DMS79 treated with DMSO at 0.1 percent for 48 hours (cell line): Measurements from ENCODE around the gene RNF31.

Experiments used
- DNase-seq: peaks from one replicate; lab custom pipeline; 2025; lab: John Stamatoyannopoulos, UW

RNF31 gene

DNA sequence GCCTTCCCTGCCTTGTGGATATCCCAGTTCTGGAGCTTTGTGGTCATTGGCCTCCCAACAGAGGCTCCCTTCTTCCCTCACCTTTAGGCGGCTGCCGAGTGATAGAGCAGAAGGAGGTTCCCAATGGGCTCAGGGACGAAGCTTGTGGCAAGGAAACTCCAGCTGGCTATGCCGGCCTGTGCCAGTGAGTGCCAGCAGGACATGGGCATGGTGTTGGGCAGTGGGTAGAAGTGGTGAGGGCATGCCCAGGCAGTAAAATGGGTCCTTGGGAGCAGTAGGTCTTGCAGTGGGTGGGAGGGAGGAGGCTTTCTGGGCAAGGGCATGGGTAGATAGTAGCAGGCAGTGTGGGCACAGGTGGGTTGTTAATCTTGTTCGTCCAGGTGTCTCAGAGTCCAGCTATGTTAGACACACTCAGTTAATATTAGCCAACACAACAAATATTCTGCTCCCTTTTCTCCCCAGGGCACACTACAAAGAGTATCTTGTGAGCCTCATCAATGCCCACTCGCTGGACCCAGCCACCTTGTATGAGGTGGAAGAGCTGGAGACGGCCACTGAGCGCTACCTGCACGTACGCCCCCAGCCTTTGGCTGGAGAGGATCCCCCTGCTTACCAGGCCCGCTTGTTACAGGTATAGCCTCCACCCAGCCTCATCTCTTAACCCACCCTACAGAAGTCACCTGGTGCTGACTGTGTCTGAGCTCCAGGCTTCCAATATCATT lies 12.6 kb downstream of the RNF31 start:
- DNase-seq: no peak

DNA sequence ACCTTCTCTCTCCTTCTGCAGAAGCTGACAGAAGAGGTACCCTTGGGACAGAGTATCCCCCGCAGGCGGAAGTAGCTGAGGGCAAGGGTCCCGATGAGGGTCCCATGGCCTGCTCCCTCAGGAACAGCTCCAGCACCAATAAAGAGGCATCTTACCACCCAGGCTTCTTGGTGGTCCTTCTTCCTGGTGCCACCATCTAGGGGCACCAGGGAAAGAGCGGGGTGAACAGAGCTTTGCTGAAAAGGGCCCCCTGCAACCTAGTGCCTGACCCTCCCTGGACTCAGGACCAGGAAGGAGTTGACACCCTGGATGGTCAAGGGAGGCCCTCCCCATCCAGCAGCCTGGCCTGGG lies 13.2 kb downstream of the RNF31 start:
- DNase-seq: no peak

DNA sequence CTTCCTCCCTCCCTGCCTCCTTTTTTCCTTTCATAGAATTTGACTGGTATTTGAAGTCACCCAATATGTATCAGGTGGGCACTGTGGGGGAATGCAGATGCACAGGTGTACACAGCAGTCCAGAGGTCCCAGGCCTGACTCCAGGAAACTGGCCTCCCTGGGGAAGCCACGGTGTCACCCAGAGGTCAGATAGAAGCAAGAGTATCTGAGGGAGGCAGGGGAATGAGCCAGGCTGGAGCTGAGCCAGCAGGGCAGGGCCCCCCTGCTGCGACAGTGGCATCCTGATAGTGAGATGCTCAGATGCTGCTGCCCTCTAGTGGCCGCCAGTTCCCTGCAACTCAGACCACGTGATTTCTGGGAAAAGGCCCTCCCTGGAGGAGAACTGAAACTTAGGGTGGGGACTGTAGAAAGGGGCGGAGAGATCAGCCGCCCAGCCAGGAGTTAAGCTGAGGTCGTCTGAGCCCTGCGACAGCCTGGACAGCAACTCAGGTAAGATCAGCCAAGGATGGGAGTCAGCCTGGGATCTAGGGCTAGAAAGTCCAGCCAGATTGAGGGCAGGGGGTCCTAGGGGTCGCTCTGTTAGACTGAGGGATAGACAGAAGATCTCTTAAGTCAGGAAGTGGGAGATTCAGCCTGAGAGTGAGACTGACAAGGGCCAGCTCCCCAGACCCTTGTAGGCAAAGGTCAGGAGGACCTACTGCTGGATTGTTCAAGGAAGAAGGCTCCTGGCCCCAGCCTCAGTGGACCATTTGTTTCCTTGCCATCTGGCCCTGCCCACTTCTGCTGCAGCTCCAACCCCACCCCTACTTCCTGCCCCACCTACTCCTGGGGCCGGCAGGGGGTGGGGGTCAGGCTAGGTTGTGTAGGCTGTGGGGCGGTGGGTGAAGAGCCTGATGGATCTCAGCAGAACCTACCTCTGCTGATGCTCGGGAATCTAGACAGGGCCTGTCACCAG lies 13.8 kb downstream of the RNF31 start, which contains the start of gene IRF9:
Gene IRF9, plus strand, starts transcription at position 416 of the 955 bp plus-strand sequence. CDS start 880 bp downstream, outside the sequence.
- DNase-seq: peak; percentile 99

DNA sequence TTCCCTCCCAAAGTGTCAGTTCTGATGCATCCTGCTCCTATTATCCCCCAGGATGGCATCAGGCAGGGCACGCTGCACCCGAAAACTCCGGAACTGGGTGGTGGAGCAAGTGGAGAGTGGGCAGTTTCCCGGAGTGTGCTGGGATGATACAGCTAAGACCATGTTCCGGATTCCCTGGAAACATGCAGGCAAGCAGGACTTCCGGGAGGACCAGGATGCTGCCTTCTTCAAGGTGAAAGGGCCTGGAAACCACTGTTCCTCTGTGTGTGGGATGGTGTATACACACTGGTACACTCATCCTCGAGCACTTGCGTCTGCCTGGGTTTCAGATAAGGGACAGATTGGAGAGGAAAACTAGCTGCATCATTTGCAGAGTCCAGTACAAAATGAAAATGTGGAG lies 14.8 kb downstream of the RNF31 start:
- no peak for DNase-seq

DNA sequence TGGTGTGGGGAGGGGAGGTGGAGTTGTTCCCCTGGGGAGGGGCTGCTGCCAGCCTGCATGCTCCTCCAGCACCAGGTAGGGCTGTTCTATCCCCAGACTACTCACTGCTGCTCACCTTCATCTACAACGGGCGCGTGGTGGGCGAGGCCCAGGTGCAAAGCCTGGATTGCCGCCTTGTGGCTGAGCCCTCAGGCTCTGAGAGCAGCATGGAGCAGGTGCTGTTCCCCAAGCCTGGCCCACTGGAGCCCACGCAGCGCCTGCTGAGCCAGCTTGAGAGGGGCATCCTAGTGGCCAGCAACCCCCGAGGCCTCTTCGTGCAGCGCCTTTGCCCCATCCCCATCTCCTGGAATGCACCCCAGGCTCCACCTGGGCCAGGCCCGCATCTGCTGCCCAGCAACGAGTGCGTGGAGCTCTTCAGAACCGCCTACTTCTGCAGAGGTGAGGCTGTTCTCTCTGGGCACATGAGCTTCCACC lies 17.3 kb downstream of the RNF31 start:
- DNase-seq: no peak

DNA sequence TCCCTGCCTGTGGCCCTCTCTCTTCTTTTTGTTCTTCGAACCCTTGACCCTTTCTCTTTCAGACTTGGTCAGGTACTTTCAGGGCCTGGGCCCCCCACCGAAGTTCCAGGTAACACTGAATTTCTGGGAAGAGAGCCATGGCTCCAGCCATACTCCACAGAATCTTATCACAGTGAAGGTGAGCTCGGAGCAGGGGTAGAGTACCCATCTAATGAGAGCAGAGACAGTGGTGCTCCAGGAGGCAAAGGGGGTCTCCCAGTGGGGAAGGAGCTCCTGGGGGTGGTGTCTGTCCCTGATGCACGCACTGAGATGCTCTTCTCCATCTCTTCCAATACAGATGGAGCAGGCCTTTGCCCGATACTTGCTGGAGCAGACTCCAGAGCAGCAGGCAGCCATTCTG lies 18.5 kb downstream of the RNF31 start:
- no peak for DNase-seq

DNA sequence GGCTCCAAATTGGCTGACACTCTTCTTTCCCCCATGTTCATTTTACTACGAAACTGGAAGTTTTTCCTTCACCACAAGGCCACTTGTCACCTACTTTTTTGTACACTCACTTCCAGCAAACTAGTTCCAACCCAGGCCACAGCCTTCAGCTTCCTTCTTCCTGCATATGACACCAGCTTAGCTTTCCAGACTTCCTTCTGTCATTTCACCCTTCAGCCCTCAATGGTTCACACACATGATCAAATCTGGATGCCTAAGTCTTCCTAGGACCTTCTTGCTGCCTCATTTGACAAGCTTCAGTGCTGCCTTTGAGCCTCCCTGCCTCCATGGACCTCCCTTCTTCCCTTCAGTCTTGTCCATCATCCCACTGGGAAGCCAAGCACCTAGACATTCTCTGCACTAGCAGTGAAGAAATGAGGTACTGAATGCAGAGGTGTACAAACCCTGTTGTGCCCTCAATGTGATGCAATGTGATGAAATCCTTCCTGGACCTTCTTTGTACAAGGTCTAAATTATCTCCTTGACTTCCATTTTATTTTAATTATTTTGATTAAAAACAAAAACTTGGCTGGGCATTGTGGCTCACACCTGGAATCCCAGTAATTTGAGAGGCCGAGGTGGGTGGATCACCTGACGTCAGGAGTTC lies 20.3 kb downstream of the RNF31 start:
- DNase-seq: no peak

DNA sequence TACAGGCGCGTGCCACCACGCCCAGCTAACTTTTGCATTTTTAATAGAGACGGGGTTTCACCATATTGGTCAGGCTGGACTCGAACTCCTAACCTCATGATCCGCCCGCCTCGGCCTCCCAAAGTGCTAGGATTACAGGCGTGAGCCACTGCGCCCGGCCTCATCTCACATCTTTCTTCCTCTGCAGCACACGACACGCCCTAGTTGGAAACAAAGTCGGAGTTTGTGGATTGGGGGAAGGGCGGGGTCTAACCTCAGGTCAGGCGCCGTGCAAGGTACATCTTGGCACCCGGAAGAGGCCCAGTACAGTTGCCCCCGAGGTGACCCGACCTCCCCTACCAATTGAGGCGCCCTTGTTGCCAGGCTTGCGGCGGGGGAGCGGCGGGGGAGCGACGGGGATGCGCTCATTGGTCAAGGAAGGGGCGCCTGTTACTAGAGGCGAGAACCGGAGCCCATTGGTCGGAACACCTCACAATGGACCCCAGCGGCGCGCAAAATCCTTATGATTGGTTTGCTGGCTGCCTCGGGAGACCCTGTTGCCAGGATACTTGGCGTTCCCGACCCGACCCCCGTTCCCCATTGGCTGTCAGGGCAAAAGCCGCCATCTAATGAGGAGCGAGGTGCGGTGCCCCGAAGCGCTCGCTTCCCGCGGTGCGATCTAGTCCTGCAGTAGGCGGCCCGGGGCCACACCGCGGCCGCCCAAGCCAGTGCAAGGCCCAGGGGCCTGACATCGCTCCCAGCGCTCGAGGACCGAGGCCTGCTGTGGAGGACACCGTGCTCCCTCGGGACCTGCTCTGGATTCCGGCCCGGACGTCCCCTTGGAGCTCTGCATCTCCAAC lies 24.3 kb downstream of the RNF31 start, which contains the start of gene REC8:
Gene REC8, plus strand, starts transcription at position 659 of the 839 bp plus-strand sequence. CDS start 473 bp downstream, outside the sequence.
- DNase-seq: peak; percentile 100

DNA sequence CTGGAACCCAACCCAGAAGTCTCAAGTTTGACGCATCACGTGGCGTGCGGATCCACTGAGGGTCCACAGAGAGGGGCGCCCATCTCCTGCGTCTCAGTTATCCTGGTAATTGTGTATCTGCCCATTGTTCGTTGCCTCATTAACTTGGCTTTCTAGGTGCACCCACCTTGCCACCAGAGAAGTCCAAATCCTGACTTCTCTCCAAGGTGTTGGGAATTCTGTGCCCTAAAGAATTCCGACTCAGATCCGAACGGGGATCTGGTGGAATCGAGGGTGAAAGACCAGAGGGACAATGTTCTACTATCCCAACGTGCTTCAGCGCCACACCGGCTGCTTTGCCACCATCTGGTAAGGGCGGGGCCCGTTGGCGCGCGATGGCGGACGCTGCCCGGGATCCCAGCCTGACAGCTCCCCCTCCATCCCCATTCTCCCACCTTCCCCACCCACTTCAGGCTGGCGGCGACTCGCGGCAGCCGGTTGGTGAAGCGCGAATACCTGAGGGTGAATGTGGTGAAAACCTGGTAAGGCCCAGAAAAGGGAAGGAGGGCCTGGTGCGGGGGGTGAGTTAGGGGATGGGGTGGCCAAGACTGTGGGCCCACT lies 25.1 kb downstream of the RNF31 start:
- peak; percentile 48 for DNase-seq

DNA sequence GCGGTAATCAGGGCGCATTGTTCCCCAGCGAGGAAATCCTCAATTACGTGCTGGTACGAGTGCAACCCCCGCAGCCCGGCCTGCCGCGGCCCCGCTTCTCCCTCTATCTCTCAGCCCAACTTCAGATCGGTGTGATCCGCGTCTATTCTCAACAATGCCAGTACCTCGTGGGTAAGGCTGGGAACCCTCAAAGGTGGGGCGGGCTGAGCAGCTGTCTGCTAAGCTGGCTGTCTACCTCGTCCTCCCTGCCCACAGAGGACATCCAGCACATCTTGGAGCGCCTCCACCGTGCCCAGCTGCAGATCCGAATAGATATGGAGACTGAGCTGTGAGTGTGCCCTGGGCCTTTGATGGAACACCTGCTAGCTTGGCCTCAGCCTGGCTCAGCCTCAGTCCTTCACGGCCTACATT lies 25.6 kb downstream of the RNF31 start:
- peak; percentile 36 for DNase-seq

DNA sequence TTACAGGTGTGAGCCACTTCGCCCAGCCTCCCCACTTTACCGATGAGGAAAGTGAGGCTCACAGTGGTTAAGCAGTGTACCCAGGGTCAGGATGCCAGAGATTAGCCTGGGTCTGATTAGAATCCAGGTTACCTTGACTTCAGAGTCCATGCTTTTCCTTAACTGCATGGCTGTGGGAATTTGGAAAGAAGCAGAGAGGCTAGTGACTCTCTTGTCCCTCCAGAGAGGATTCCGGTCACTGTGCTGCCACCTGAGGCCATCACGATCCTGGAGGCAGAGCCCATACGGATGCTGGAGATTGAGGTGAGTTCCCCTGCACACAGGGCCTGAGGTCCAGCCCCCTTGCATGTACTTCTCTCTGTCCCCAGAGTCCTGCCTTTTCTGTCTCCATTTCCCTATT lies 29.3 kb downstream of the RNF31 start:
- no peak for DNase-seq

DNA sequence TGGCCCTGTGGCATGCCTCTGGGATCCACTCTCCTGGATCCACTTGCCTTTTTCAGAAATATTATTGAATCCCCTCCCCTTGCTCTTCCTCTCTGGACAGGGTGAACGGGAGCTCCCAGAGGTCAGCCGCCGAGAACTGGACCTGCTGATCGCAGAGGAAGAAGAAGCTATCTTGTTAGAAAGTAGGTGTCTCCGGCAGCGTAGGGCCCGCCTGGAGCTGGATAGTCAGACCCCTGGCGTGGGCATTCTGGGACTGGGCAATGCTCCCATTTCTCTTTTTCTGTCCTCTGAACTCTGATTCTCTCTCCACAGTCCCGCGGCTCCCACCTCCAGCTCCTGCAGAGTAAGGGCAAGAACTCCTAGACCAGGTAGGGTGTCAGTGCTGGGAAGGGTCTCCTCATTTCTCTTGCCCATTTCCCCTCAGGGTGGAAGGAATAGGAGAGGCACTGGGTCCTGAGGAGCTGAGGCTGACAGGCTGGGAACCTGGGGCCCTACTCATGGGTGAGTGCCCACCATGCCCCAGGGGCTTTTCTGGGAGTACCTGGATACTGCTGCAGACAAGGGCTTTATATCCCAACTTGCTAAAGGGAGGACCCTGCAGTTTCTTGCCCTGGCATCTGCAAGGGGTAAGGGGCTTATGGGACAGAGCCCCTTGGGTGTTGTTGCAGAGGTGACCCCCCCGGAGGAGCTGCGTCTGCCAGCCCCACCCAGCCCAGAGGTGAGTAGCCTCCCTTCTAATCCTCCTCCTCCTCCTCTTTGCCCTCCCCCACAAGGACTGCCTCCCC lies 29.9 kb downstream of the RNF31 start:
- no peak for DNase-seq

DNA sequence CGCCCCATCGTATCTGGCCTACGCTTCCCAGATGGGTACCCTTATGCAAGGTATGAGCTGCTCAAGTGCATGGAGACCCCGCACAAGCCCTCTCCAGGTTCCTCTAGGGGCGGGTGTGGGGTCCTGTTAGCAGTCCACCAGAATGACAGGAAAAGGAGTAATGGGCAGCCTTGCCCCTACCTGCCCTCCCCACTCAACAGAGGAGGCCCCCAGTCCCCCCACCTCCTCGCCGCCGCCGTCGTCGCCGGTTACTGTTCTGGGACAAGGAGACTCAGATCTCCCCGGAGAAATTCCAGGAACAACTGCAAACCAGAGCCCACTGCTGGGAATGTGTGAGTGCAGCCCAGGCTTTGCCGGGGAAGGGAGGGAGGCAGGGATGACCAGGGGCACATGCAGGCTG lies 30.6 kb downstream of the RNF31 start:
- no peak for DNase-seq

DNA sequence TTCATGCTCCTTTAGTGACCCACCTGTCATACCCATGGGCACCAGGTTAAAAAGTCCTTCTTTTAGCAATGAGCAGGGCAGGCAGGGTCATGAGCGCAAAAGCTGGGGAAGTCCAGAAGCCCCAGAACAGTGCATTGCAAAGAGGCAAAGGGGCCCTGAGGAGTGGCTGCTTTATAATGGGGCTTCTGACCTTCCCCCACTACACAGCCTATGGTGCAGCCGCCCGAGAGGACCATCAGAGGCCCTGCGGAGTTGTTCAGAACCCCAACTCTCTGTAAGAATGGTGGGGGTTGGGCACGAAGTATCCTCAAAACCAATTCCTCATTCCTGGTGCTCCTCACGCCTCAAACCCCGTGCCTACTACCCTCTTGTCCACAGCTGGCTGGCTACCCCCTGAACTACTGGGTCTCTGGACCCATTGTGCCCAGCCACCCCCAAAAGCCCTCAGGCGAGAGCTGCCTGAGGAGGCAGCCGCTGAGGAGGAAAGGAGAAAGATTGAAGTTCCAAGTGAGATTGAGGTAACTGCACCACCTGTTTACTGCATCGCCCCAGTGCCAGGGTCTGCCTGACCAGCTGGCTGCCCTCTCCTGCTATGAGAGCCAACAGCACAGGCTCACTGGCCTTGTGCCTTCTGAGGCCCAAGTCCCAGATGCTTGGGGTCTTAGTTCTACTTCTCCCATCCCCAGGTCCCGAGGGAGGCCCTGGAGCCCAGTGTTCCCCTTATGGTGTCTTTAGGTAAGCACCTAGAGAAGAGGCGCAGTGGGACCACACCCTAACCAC lies 31.3 kb downstream of the RNF31 start:
- DNase-seq: no peak

DNA sequence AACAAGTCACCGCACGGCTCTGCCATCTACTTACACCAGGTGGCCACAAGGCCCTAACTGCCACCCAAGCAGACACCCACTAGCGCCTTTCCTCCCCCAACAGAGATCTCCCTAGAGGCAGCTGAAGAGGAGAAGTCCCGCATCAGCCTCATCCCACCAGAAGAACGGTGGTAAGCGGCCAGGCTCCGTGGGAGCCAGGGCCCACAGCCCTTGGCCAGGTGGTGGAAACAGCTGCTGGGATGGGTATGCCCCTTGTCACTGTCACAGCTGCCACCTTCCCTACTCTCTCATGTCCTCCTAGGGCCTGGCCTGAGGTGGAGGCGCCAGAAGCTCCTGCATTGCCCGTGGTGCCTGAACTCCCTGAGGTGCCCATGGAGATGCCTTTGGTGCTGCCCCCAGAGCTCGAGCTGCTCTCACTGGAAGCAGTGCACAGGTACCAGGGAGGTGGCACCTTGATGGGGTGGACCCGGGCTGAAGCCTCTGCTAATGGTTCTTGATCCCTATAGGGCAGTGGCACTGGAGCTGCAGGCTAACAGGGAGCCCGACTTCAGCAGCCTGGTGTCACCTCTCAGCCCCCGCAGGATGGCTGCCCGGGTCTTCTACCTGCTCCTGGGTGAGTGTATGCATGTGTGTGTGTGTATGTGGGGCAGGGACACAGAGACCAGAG lies 32.1 kb downstream of the RNF31 start:
- no peak for DNase-seq

DNA sequence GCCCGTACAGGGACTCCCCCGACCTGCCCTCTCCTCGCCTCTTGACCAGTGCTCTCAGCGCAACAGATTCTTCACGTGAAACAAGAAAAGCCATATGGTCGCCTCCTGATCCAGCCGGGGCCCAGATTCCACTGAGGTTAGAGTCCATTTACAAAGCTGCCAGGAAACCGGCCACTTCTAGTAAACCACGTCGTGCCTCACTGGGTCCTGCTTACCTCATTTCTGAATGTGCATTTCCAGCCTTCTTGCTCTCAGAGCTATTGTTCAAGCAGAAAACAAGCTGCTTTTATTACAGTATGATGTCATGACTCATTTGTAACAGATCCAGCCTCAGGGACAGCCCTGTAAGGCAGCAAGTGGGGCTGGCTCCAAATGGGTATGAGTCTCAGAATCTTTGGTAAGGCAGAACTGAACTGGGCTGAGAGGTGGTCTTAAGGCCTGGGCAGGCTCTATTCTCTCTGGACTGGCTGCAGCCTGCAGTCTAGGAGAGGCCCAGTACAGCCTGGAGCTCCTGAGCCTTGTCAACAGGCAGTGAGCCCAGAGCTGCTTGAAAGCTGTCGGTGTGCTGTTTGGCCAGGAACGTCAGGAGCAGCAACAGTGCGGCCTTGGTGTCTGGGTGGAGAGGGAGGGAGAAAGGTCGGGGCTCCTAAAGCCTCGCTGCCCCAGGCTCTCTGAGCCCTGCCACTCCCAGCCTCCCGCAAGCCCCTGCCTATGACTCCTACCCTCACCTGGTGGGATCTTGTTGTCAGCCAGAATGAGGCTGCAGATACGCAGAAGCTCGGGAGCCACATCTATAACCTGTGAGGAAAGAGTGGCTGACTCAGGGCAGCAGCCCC lies 32.9 kb downstream of the RNF31 start:
- DNase-seq: no peak

DNA sequence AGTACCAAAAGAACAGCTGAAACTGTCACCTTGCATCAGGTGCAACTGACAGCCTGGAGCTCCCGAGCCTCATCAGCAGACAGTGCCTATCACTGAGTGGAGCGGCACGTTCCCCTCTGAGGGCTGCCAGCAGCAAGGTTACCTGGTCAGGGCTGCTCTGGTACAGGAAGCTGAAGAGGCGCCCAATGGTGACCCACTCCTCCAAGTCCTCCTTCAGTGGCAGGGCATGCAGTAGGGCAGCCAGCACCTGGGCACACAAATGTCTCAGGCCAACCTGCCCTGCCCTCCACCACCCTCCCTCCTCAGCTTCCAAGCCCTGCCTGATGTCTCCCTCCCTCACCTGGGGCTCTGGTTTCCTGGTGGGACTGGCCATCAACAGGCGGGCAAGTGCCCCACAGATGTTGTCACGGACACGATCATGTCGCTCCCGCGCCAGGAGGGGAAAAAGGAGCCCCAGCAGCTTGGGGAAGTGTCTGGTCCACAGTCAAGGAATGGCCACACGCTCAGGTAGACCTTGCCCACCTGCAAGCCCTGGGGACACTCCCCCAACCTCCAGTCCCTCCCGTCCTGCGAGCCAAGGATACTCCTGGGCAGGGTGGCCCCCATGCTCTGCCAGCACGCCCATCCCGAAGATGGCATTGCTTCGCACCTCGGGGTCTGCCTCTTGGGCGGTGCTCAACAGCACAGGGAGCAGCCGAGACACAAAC lies 34.2 kb downstream of the RNF31 start:
- no peak for DNase-seq
